HCT116 (cell line): ENCODE data around the gene PPP1R27.
A peak's percentile ranks its signal among the peaks of the same experiment; 100 is the strongest.

Experiments
- CTCF ChIP-seq, 3 experiments: fragments of 200-600 bp in 1 of 3; sonication (generic) in 1 of 3; IDR thresholded peaks in 2 of 3; conservative IDR thresholded peaks in 1 of 3; 2 replicates each; pipeline ENCODE4 v1.5.1; 2012 to 2017; ENCODE audit warnings: low read depth in 2 of 3, low read length in 2 of 3, antibody characterized with exemption in 1 of 3, borderline replicate concordance in 1 of 3, control low read depth in 1 of 3, mild to moderate bottlenecking in 1 of 3, mixed read lengths in 1 of 3, mixed run types in 1 of 3, moderate library complexity in 1 of 3; ENCODE audit not compliant: insufficient read depth in 1 of 3
- EZH2 ChIP-seq: fragments of 200-600 bp; sonication (generic); IDR thresholded peaks from 2 replicates; pipeline ENCODE4 v1.6.1; 2017; ENCODE audit warnings: antibody characterized with exemption, mixed run types

- no peak for TF ChIP-seq EZH2
- peak in 2 of 3 experiments; percentile 97 to 98; a peak in 4 of 6 replicates for TF ChIP-seq CTCF (IDR thresholded peaks at IDR 0.05 in 2 of 3, conservative IDR thresholded peaks at IDR 0.05 in 1 of 3; ENCODE audit: borderline replicate concordance in 1 of 3, insufficient read depth in 1 of 3, low read depth in 2 of 3, low read length in 2 of 3)
Observed at GRCh38 chr17:81869221-81870130, 34.6 kb upstream of the PPP1R27 start.
